H9 (cell line): Measurements from ENCODE around the gene PTCHD1. TPM values are rescaled to one million over a fixed set of nuclear protein-coding genes. Genes with fewer than 3 reads are reported as not detected.

ENCODE experiments used
- DNase-seq: peaks from one replicate; pipeline ENCODE4 v3.0.0-alpha.2; 2017
- H2AFZ ChIP-seq: one replicate; pipeline ENCODE4 v1.6.1; 2013; ENCODE audit warnings: mild to moderate bottlenecking, low read length, control low read depth, moderate library complexity
- H2AK5ac ChIP-seq: 2 replicates; pipeline ENCODE4 v1.6.1; 2013; ENCODE audit warnings: low read length, control low read depth, mixed read lengths; ENCODE audit not compliant: insufficient read length
- H2BK120ac ChIP-seq: one replicate; pipeline ENCODE4 v1.6.1; 2013; ENCODE audit warnings: low read depth, mild to moderate bottlenecking, low read length, control low read depth, inconsistent platforms; ENCODE audit not compliant: poor library complexity, severe bottlenecking
- H2BK12ac ChIP-seq: 2 replicates; pipeline ENCODE4 v1.6.1; 2013; ENCODE audit warnings: low read length, control low read depth, mixed read lengths, low read depth; ENCODE audit not compliant: insufficient read length
- H2BK15ac ChIP-seq: 2 replicates; pipeline ENCODE4 v1.6.1; 2013; ENCODE audit warnings: low read depth, low read length, control low read depth
- H2BK20ac ChIP-seq: one replicate; pipeline ENCODE4 v1.6.1; 2013; ENCODE audit warnings: low read depth, mild to moderate bottlenecking, low read length, control low read depth, inconsistent platforms; ENCODE audit not compliant: poor library complexity, severe bottlenecking
- H2BK5ac ChIP-seq: 2 replicates; pipeline ENCODE4 v1.6.1; 2013; ENCODE audit warnings: low read length, control low read depth, mixed read lengths; ENCODE audit not compliant: insufficient read length
- H3K14ac ChIP-seq: 2 replicates; pipeline ENCODE4 v1.6.1; 2013; ENCODE audit warnings: low read length, control low read depth; ENCODE audit not compliant: insufficient read depth
- H3K18ac ChIP-seq: 2 replicates; pipeline ENCODE4 v1.6.1; 2013; ENCODE audit warnings: low read depth, mild to moderate bottlenecking, mixed read lengths, low read length, control low read depth; ENCODE audit not compliant: insufficient read length
- H3K23ac ChIP-seq: 2 replicates; pipeline ENCODE4 v1.6.1; 2013; ENCODE audit warnings: low read length, control low read depth, mixed read lengths, low read depth; ENCODE audit not compliant: insufficient read length
- H3K23me2 ChIP-seq: 2 replicates; pipeline ENCODE4 v1.6.1; 2013; ENCODE audit warnings: low read depth, mild to moderate bottlenecking, mixed read lengths, low read length, control low read depth; ENCODE audit not compliant: insufficient read length, poor library complexity, severe bottlenecking
- H3K27ac ChIP-seq: 2 replicates; pipeline ENCODE4 v1.5.1; 2013; ENCODE audit warnings: low read length, control low read depth, mixed read lengths, low read depth; ENCODE audit not compliant: insufficient read length
- H3K27me3 ChIP-seq: 2 replicates; pipeline ENCODE4 v1.6.1; 2013; ENCODE audit warnings: low read length, control low read depth, inconsistent platforms; ENCODE audit not compliant: insufficient read depth
- H3K4ac ChIP-seq: 2 replicates; pipeline ENCODE4 v1.6.1; 2013; ENCODE audit warnings: low read depth, mild to moderate bottlenecking, control low read depth, inconsistent platforms, low read length, moderate library complexity
- H3K4me1 ChIP-seq: 2 replicates; pipeline ENCODE4 v1.6.1; 2013; ENCODE audit warnings: low read length, control low read depth, inconsistent platforms; ENCODE audit not compliant: insufficient read depth
- H3K4me2 ChIP-seq: 2 replicates; pipeline ENCODE4 v1.6.1; 2013; ENCODE audit warnings: low read length, control low read depth, mixed read lengths; ENCODE audit not compliant: insufficient read length, insufficient read depth
- H3K56ac ChIP-seq: 2 replicates; pipeline ENCODE4 v1.6.1; 2013; ENCODE audit warnings: low read depth, mild to moderate bottlenecking, mixed read lengths, low read length, control low read depth; ENCODE audit not compliant: insufficient read length
- H3K79me1 ChIP-seq: 2 replicates; pipeline ENCODE4 v1.6.1; 2013; ENCODE audit warnings: low read depth, mild to moderate bottlenecking, moderate library complexity, low read length, control low read depth, inconsistent platforms; ENCODE audit not compliant: insufficient read depth, poor library complexity, severe bottlenecking
- H3K79me2 ChIP-seq: 2 replicates; pipeline ENCODE4 v1.6.1; 2013; ENCODE audit warnings: low read length, control low read depth, inconsistent platforms; ENCODE audit not compliant: insufficient read depth
- H3K9ac ChIP-seq: 2 replicates; pipeline ENCODE4 v1.6.1; 2013; ENCODE audit warnings: low read length, control low read depth, mixed read lengths; ENCODE audit not compliant: insufficient read length; ENCODE audit errors: extremely low read depth
- H3K9me3 ChIP-seq: one replicate; pipeline ENCODE4 v1.6.1; 2013; ENCODE audit warnings: low read depth, low read length, inconsistent platforms; ENCODE audit not compliant: control insufficient read depth
- H3T11ph ChIP-seq: one replicate; pipeline ENCODE4 v1.6.1; 2013; ENCODE audit warnings: mild to moderate bottlenecking, low read length, control low read depth, inconsistent platforms
- H4K20me1 ChIP-seq: one replicate; pipeline ENCODE4 v1.6.1; 2013; ENCODE audit not compliant: control insufficient read depth, insufficient read length, insufficient read depth
- H4K5ac ChIP-seq: 2 replicates; pipeline ENCODE4 v1.6.1; 2013; ENCODE audit warnings: low read depth, mild to moderate bottlenecking, mixed read lengths, low read length, control low read depth; ENCODE audit not compliant: insufficient read length
- H4K8ac ChIP-seq: replicated peaks from 2 replicates; pipeline ENCODE4 v1.6.1; 2013; ENCODE audit warnings: low read length, control low read depth, mixed read lengths, low read depth; ENCODE audit not compliant: insufficient read length
- H4K91ac ChIP-seq: 2 replicates; pipeline ENCODE4 v1.6.1; 2013; ENCODE audit warnings: low read depth, mild to moderate bottlenecking, moderate library complexity, mixed read lengths, low read length, control low read depth; ENCODE audit not compliant: insufficient read length
- H3K27ac Mint-ChIP-seq, 3 experiments: 2 replicates in 2 of 3; 3 replicates in 1 of 3; pipeline ENCODE4 v1.8.0; 2020 to 2021; ENCODE audit warnings: mixed read lengths in 3 of 3, mild to moderate bottlenecking in 1 of 3, moderate library complexity in 1 of 3
- H3K27me3 Mint-ChIP-seq: 2 replicates; pipeline ENCODE4 v1.8.0; 2021; ENCODE audit warnings: low read depth, mild to moderate bottlenecking, moderate library complexity, mixed read lengths
- H3K36me3 Mint-ChIP-seq, 3 experiments: 2 replicates in 2 of 3; 3 replicates in 1 of 3; pipeline ENCODE4 v1.8.0; 2020 to 2021; ENCODE audit warnings: low read depth in 3 of 3, mixed read lengths in 3 of 3; ENCODE audit not compliant: insufficient read depth in 1 of 3
- H3K4me1 Mint-ChIP-seq, 2 experiments: 2 replicates each; pipeline ENCODE4 v1.8.0; 2020; ENCODE audit warnings: mixed read lengths in 2 of 2
- H3K4me3 Mint-ChIP-seq, 2 experiments: 2 replicates in 1 of 2; 3 replicates in 1 of 2; pipeline ENCODE4 v1.8.0; 2020 to 2021; ENCODE audit warnings: mild to moderate bottlenecking in 2 of 2, mixed read lengths in 2 of 2, moderate library complexity in 1 of 2
- H3K9me3 Mint-ChIP-seq, 2 experiments: 2 replicates in 1 of 2; 3 replicates in 1 of 2; pipeline ENCODE4 v1.8.0; 2020; ENCODE audit warnings: mild to moderate bottlenecking in 2 of 2, mixed read lengths in 2 of 2, moderate library complexity in 1 of 2
- CTCF ChIP-seq: fragments of 200-600 bp; sonication (generic); conservative IDR thresholded peaks from 3 replicates; pipeline ENCODE4 v1.8.0; 2021; ENCODE audit warnings: antibody characterized with exemption, mild to moderate bottlenecking
- WGBS: extraction: QIAGEN DNeasy Blood & Tissue Kit; methylation state at CpG from one replicate; pipeline ENCODE4 v1.1.7; 2013; ENCODE audit warnings: missing lambda C conversion rate, low lambda C conversion rate, mixed read lengths; ENCODE audit not compliant: insufficient read length; ENCODE audit errors: extremely low coverage; 5-methylcytosine and 5-hydroxymethylcytosine counted together
- total RNA-seq: library from RNA; stranded (reverse); gene quantifications from 2 replicates; pipeline ENCODE4 v1.2.1, GENCODE V29; 2021

The PTCHD1 gene
- total RNA-seq, 1 experiment from 2014 or later, result 1.4 TPM

GRCh38 chrX:23292988-23293651 lies 41.5 kb upstream of the PTCHD1 start:
- Mint-ChIP-seq H3K4me3 (no peak overlapping the region), H3K36me3 (peaks cover 0 to 2% (median 0%) of the 10 kb centered on the region in 3 experiments; a peak in 1 of 7 replicates), H3K27ac (no peak overlapping the region), H3K27me3 (no peaks in the 10 kb centered on the region), H3K4me1 (peaks cover 2 to 10% of the 10 kb centered on the region in 2 experiments; a peak in 1 of 4 replicates), H3K9me3 (peaks cover 0 to 5% of the 10 kb centered on the region in 2 experiments; a peak in 3 of 5 replicates)
- Histone ChIP-seq H3K4ac (no peak overlapping the region), H3K18ac (no peak overlapping the region), H3K9ac (no peak overlapping the region), H3K4me2 (no peak overlapping the region), H3T11ph (no peak overlapping the region), H4K20me1 (no peaks in the 10 kb centered on the region), H4K8ac (no peak overlapping the region), H3K23ac (no peak overlapping the region), H2AK5ac (no peak overlapping the region), H3K23me2 (no peaks in the 10 kb centered on the region), H2BK12ac (no peak overlapping the region), H2BK5ac (no peak overlapping the region), H3K56ac (no peak overlapping the region), H3K9me3 (no peaks in the 10 kb centered on the region), H2BK20ac (no peak overlapping the region), H3K27me3 (no peaks in the 10 kb centered on the region), H4K5ac (no peak overlapping the region), H3K4me1 (no peaks in the 10 kb centered on the region), H3K14ac (no peak overlapping the region), H2AFZ (no peak overlapping the region), H3K27ac (no peak overlapping the region), H2BK120ac (no peak overlapping the region), H2BK15ac (no peak overlapping the region), H4K91ac (no peak overlapping the region), H3K79me2 (no peaks in the 10 kb centered on the region), H3K79me1 (no peaks in the 10 kb centered on the region)
- no peak for DNase-seq
- WGBS, result no CpG with 5 or more reads among the region's 8 CpGs
- TF ChIP-seq CTCF, result no peak
